ENCODE data around the gene VPS33A. TPM values are rescaled to one million over a fixed set of nuclear protein-coding genes. Genes with fewer than 3 reads are reported as not detected.

The VPS33A gene
- total RNA-seq, 2 experiments from 2014 or later = 12.0 to 14.2 TPM

DNA sequence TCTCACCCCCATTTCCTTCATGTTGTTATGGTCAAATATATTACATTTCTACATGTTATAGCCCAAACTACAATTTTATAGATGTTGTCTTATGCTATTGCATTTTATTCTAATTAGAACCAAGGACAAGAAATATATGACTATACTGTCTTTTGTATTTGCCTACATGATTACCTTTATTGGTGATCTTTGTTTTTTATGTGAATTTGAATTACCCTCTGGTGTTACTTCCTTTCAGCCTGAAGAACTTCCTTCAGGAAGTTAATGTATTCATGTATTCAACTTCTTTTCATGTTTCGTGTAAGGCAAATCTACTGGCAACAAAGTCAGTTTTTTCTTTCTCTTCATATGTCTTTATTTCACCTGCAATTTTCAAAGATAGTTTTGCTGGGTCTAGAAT, 71.5 kb downstream of the VPS33A start:
- TF ChIP-seq, protein P1, sequence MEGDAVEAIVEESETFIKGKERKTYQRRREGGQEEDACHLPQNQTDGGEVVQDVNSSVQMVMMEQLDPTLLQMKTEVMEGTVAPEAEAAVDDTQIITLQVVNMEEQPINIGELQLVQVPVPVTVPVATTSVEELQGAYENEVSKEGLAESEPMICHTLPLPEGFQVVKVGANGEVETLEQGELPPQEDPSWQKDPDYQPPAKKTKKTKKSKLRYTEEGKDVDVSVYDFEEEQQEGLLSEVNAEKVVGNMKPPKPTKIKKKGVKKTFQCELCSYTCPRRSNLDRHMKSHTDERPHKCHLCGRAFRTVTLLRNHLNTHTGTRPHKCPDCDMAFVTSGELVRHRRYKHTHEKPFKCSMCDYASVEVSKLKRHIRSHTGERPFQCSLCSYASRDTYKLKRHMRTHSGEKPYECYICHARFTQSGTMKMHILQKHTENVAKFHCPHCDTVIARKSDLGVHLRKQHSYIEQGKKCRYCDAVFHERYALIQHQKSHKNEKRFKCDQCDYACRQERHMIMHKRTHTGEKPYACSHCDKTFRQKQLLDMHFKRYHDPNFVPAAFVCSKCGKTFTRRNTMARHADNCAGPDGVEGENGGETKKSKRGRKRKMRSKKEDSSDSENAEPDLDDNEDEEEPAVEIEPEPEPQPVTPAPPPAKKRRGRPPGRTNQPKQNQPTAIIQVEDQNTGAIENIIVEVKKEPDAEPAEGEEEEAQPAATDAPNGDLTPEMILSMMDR (IDR thresholded peaks at IDR 0.05) = no peak
- no peak overlapping the region for H3K27ac ChIP-seq (ENCODE audit: low read depth in 1 of 2, low read length in 2 of 2)
- ChIA-PET POLR2A (no interaction called here), CTCF (no interaction called here)
- Mint-ChIP-seq H3K4me3 (no peak overlapping the region), H3K36me3 (ENCODE audit: low read depth) (no peaks in the 10 kb centered on the region), H3K4me1 (ENCODE audit: low read depth) (no peaks in the 10 kb centered on the region), H3K9me3 (no peaks in the 10 kb centered on the region), H3K27ac (no peak overlapping the region), H3K27me3 (peaks cover 25% of the 10 kb centered on the region)
- peaks cover 0 to 4% of the 10 kb centered on the region in 2 experiments for H3K9me3 ChIP-seq (ENCODE audit: control insufficient read depth in 1 of 2, insufficient read depth in 1 of 2, low read length in 2 of 2)
- no peaks in the 10 kb centered on the region for H3K36me3 ChIP-seq (ENCODE audit: insufficient read depth, low read length)
- intact Hi-C loops (cut with DNase I, micrococcal nuclease) = loop anchor here in 1 of 2 experiments (5.0 kb wide), 2 partner anchors 73 to 278 kb away; partner anchors contain the start of gene CFAP251
- no peak for ATAC-seq (ENCODE audit: poor library complexity)
- no peak for DNase-seq
- H3K27me3 ChIP-seq (ENCODE audit: control insufficient read depth in 1 of 2, insufficient read depth in 2 of 2, low read length in 2 of 2) = no peaks in the 10 kb centered on the region
- peaks cover 5% of the 10 kb centered on the region for H3K4me1 ChIP-seq (ENCODE audit: insufficient read depth, low read length)
- no peak overlapping the region for H3K4me3 ChIP-seq (ENCODE audit: low read length)

DNA sequence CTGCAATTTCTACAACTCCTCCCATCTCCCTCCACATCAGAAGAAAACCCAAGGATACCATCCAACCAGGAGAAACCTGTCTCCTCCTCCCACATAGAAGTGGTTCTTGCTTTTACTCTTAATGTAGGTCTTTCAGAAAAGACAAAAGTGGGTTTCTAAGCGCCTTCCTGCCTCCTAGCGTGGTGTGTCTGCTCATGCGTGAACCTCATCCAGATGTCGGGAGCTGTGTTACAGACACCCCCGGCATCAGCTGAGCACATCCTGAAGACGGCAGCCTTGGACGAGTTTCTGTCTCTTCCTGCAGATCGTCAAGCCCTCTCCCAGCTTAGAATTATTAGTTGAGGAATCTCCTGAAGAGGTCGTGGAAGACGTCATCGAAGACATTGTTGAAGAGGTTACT, 73.9 kb downstream of the VPS33A start:
- Mint-ChIP-seq H3K4me1 (ENCODE audit: low read depth) (no peaks in the 10 kb centered on the region), H3K4me3 (no peak overlapping the region), H3K27me3 (peaks cover 14% of the 10 kb centered on the region), H3K27ac (no peak overlapping the region), H3K9me3 (no peaks in the 10 kb centered on the region), H3K36me3 (ENCODE audit: low read depth) (no peaks in the 10 kb centered on the region)
- no peak overlapping the region for H3K27ac ChIP-seq (ENCODE audit: low read depth in 1 of 2, low read length in 2 of 2)
- no peaks in the 10 kb centered on the region for H3K27me3 ChIP-seq (ENCODE audit: control insufficient read depth in 1 of 2, insufficient read depth in 2 of 2, low read length in 2 of 2)
- no peak overlapping the region for H3K4me3 ChIP-seq (ENCODE audit: low read length)
- no peak for ATAC-seq (ENCODE audit: poor library complexity)
- no peaks in the 10 kb centered on the region for H3K36me3 ChIP-seq (ENCODE audit: insufficient read depth, low read length)
- intact Hi-C loops (cut with DNase I, micrococcal nuclease) = loop anchor here in 1 of 2 experiments (5.0 kb wide), 2 partner anchors 70 to 275 kb away; partner anchors contain the start of gene CFAP251
- DNase-seq = no peak
- ChIA-PET POLR2A (no interaction called here), CTCF (no interaction called here)
- H3K4me1 ChIP-seq (ENCODE audit: insufficient read depth, low read length) = peaks cover 5% of the 10 kb centered on the region
- TF ChIP-seq, protein P1 (IDR thresholded peaks at IDR 0.05) = no peak
- H3K9me3 ChIP-seq (ENCODE audit: control insufficient read depth in 1 of 2, insufficient read depth in 1 of 2, low read length in 2 of 2) = peaks cover 0 to 4% of the 10 kb centered on the region in 2 experiments

DNA sequence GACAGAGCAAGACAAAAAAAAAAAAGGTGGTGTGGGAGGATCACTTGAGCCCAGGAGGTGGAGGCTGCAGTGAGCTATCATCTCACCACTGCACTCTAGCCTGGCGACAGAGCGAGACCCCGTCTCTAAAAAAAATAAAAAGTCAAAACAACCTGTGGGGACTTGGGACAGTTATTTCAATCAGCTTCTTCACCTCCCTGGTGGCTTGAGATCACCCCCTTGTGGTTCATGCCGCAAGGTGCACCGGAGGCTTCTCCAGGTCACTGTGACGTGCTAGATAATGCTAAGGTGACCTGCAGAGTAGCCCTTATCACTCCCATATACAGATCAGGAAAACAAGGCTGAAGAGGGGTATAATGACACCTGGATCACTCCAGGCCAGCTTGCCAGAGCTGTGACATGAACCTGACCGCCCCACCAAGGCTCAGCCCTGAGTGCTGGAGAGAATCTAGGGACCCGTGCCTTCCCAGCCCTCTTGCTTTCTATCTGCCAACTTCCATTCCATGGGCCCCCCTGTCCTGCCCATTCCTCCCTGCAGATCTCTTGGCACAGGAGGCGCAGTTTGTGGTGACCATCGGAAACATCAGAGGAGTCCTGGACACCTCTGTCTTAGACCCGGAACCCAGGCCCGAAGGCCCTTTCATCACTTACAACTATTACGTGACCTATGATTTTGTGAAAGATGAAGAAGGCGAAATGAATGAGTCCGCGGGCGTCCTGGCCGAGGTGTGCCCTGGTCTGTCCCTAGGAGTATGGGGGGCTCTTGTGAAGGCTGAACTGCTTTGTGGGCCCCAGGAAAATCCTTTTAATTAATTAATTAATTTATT, 75.2 kb downstream of the VPS33A start:
- Mint-ChIP-seq H3K27me3 (peaks cover 5% of the 10 kb centered on the region), H3K9me3 (no peaks in the 10 kb centered on the region), H3K4me3 (no peak overlapping the region), H3K27ac (no peak overlapping the region), H3K36me3 (ENCODE audit: low read depth) (no peaks in the 10 kb centered on the region), H3K4me1 (ENCODE audit: low read depth) (no peaks in the 10 kb centered on the region)
- peaks cover 0 to 4% of the 10 kb centered on the region in 2 experiments for H3K9me3 ChIP-seq (ENCODE audit: control insufficient read depth in 1 of 2, insufficient read depth in 1 of 2, low read length in 2 of 2)
- H3K4me1 ChIP-seq (ENCODE audit: insufficient read depth, low read length) = peaks cover 5% of the 10 kb centered on the region
- DNase-seq (peak; percentile 34 to 75 (median 56)), ATAC-seq (ENCODE audit: poor library complexity) (peak; percentile 97)
- TF ChIP-seq, protein P1 (IDR thresholded peaks at IDR 0.05) = peak; percentile 68
- no peaks in the 10 kb centered on the region for H3K36me3 ChIP-seq (ENCODE audit: insufficient read depth, low read length)
- H3K27me3 ChIP-seq (ENCODE audit: control insufficient read depth in 1 of 2, insufficient read depth in 2 of 2, low read length in 2 of 2) = no peaks in the 10 kb centered on the region
- ChIA-PET POLR2A (interaction anchor here (1.0 kb wide), 2 partner anchors 113 to 137 kb away, joined by 3 read pairs; partner anchors contain the start of gene MLXIP), CTCF (interaction anchor here (0.8 to 1.4 kb wide), 6 partner anchors 14 to 272 kb away, joined by 3 to 10 read pairs (median 4); partner anchors contain the start of gene CFAP251)
- intact Hi-C loops (cut with DNase I, micrococcal nuclease) = loop anchor here (1.0 to 5.0 kb wide), 5 partner anchors 60 to 274 kb away; partner anchors contain the start of gene CFAP251 (in 2 of the 2)
- no peak overlapping the region for H3K27ac ChIP-seq (ENCODE audit: low read depth in 1 of 2, low read length in 2 of 2)
- no peak overlapping the region for H3K4me3 ChIP-seq (ENCODE audit: low read length)
